K562 (cell line): ENCODE results near the gene FBXO28. TPM values are rescaled to one million over a fixed set of nuclear protein-coding genes. Genes with fewer than 3 reads are reported as not detected.

Experiments
- ATAC-seq: fragments of 200-7000 bp; cut with Tn5 transposase; 3 replicates; pipeline ENCODE4 v1.9.1; 2020; ENCODE audit warnings: moderate library complexity
- BruUV-seq: library from RNA; stranded (reverse); fragments of 400-500 nt; replicated peaks from 2 replicates; lab custom pipeline; 2021; lab: Mats Ljungman, UMichigan
- CTCF ChIA-PET: fragments of 300-600 bp; formaldehyde crosslinking; extraction: SDS; loops from one replicate; lab custom pipeline; 2021; ENCODE audit warnings: low intra/inter-chr PET ratio; lab: Yijun Ruan, JAX
- POLR2A ChIA-PET: fragments of 300-600, 350-650 bp; sonication (Branson Sonifier 250); formaldehyde crosslinking; extraction: SDS; loops from one replicate; lab custom pipeline; 2021; ENCODE audit warnings: antibody characterized with exemption, inconsistent platforms; lab: Yijun Ruan, JAX
- DNase-seq, 4 experiments: peaks; one replicate each; pipeline versions ENCODE4 v3.0.0 to v3.0.0-alpha.2; 2011 to 2018; ENCODE audit warnings: low spot score in 3 of 4, mixed read lengths in 3 of 4; ENCODE audit errors: extremely low read depth in 1 of 4
- FAIRE-seq: peaks from 2 replicates; lab custom pipeline; 2011; peaks lifted over from hg19 to GRCh38; lab: Jason Lieb, UNC
- H2AFZ ChIP-seq: 2 replicates; pipeline ENCODE4 v1.6.0; 2011; ENCODE audit warnings: low read depth, low read length, control low read depth, inconsistent platforms
- H3K27ac ChIP-seq: fragments of 200-600 bp; 3 replicates; pipeline ENCODE4 v1.8.0; 2011; ENCODE audit warnings: low read depth, mild to moderate bottlenecking, control low read depth, inconsistent platforms, low read length, moderate library complexity, mixed read lengths; ENCODE audit errors: extremely low read depth
- H3K27me3 ChIP-seq, 2 experiments: fragments of 300-600 bp in 1 of 2; 2 replicates in 1 of 2; 3 replicates in 1 of 2; pipeline versions ENCODE4 v1.6.0 to v1.8.0; 2011; ENCODE audit warnings: inconsistent platforms in 2 of 2, low read length in 2 of 2, mild to moderate bottlenecking in 1 of 2, mixed read lengths in 1 of 2, moderate library complexity in 1 of 2; ENCODE audit not compliant: control insufficient read depth in 2 of 2, insufficient read depth in 2 of 2
- H3K36me3 ChIP-seq: fragments of 300-600 bp; 3 replicates; pipeline ENCODE4 v1.8.0; 2011; ENCODE audit warnings: mild to moderate bottlenecking, low read length, inconsistent platforms; ENCODE audit not compliant: control insufficient read depth, insufficient read depth
- H3K4me1 ChIP-seq, 2 experiments: fragments of 200-600 bp in 1 of 2; replicated peaks in 1 of 2; 2 replicates in 1 of 2; 3 replicates in 1 of 2; pipeline versions ENCODE4 v1.5.1 to v1.8.0; 2011; ENCODE audit warnings: inconsistent platforms in 2 of 2, low read length in 2 of 2, mild to moderate bottlenecking in 1 of 2, mixed read lengths in 1 of 2, moderate library complexity in 1 of 2; ENCODE audit not compliant: control insufficient read depth in 2 of 2, insufficient read depth in 2 of 2
- H3K4me2 ChIP-seq: 2 replicates; pipeline ENCODE4 v1.6.1; 2011; ENCODE audit warnings: low read length, control low read depth, inconsistent platforms, mixed read lengths; ENCODE audit not compliant: insufficient read depth
- H3K4me3 ChIP-seq: fragments of 200-600 bp; sonication (generic), shearing (Covaris generic); 2 replicates; pipeline ENCODE4 v1.5.1; 2016; ENCODE audit warnings: control low read depth, inconsistent platforms
- H3K79me2 ChIP-seq: fragments of 200-600 bp; 3 replicates; pipeline ENCODE4 v1.8.0; 2011; ENCODE audit warnings: low read length, inconsistent platforms; ENCODE audit not compliant: control insufficient read depth, insufficient read depth
- H3K9ac ChIP-seq, 2 experiments: 2 replicates each; pipeline versions ENCODE4 v1.6.0 to v1.6.1; 2011; ENCODE audit warnings: low read depth in 2 of 2, low read length in 2 of 2, control low read depth in 1 of 2, inconsistent platforms in 1 of 2, mild to moderate bottlenecking in 1 of 2, mixed read lengths in 1 of 2; ENCODE audit not compliant: insufficient read depth in 1 of 2
- H3K9me1 ChIP-seq: one replicate; pipeline ENCODE4 v1.6.0; 2011; ENCODE audit warnings: inconsistent platforms, mild to moderate bottlenecking, low read length, moderate library complexity; ENCODE audit not compliant: control insufficient read depth, insufficient read depth
- H3K9me3 ChIP-seq: replicated peaks from 2 replicates; pipeline ENCODE4 v1.5.1; 2011; ENCODE audit warnings: low read depth, low read length, inconsistent platforms; ENCODE audit not compliant: control insufficient read depth, insufficient read depth
- H4K20me1 ChIP-seq: replicated peaks from 2 replicates; pipeline ENCODE4 v1.6.1; 2011; ENCODE audit warnings: low read length, inconsistent platforms, mixed read lengths; ENCODE audit not compliant: control insufficient read depth, insufficient read depth
- CAMTA2 ChIP-seq: fragments of 250-450 bp; sonication (Bioruptor Pico); conservative IDR thresholded peaks from 2 replicates; pipeline ENCODE4 v1.5.1; 2022
- HMG20B ChIP-seq: fragments of 250-450 bp; sonication (Bioruptor Pico); IDR thresholded peaks from 2 replicates; pipeline ENCODE4 v1.5.0; 2021; ENCODE audit warnings: mild to moderate bottlenecking
- LARP7 ChIP-seq: fragments of 450-650 bp; IDR thresholded peaks from 2 replicates; pipeline ENCODE4 v1.6.1; 2016
- NELFE ChIP-seq: IDR thresholded peaks from 2 replicates; pipeline ENCODE4 v1.6.1; 2011; ENCODE audit warnings: mild to moderate bottlenecking; ENCODE audit not compliant: insufficient read depth, insufficient read length
- OTX1 ChIP-seq: fragments of 450-650 bp; formaldehyde crosslinking; IDR thresholded peaks from 2 replicates; pipeline ENCODE4 v1.4.0; 2022; ENCODE audit warnings: mild to moderate bottlenecking
- POLR3G ChIP-seq: IDR thresholded peaks from 2 replicates; pipeline ENCODE4 v1.6.1; 2011; ENCODE audit not compliant: insufficient read length, insufficient replicate concordance; ENCODE audit errors: extremely low read depth
- PTBP1 ChIP-seq: fragments of 200-400 bp; formaldehyde crosslinking; IDR thresholded peaks from 2 replicates; pipeline ENCODE4 v1.6.1; 2017; ENCODE audit warnings: low read depth, low read length
- SAFB ChIP-seq: fragments of 200-400 bp; formaldehyde crosslinking; IDR thresholded peaks from 2 replicates; pipeline ENCODE4 v1.6.1; 2017; ENCODE audit warnings: low read depth, low read length, borderline replicate concordance
- SMARCA4 ChIP-seq: fragments of 450-650 bp; IDR thresholded peaks from 2 replicates; pipeline ENCODE4 v1.6.1; 2016
- TRIM28 ChIP-seq: fragments of 450-650 bp; IDR thresholded peaks from 2 replicates; pipeline ENCODE4 v1.6.1; 2017
- ZFX ChIP-seq: sonication (generic); formaldehyde crosslinking; IDR thresholded peaks from 2 replicates; pipeline ENCODE4 v1.8.0; 2022; ENCODE audit warnings: mild to moderate bottlenecking, missing genetic modification reagents, moderate library complexity
- ZNF165 ChIP-seq: fragments of 250-450 bp; sonication (Bioruptor Pico); IDR thresholded peaks from 2 replicates; pipeline ENCODE4 v1.4.0; 2020; ENCODE audit warnings: borderline replicate concordance
- in situ Hi-C: fragments of 300-500 bp; cut with MboI; formaldehyde crosslinking; loops from 4 replicates; pipeline ENCODE4 v1.15.0; 2018; ENCODE audit warnings: inconsistent platforms, mixed read lengths
- intact Hi-C: fragments of 100-400 bp; cut with micrococcal nuclease; formaldehyde crosslinking; loops from 2 replicates; pipeline ENCODE4 v1.14.2; 2022
- polyA plus RNA-seq, 8 experiments: library from polyadenylated mRNA; depleted of rRNA in 4 of 8; stranded (reverse) in 5 of 8; unstranded in 3 of 8; fragments of >200 nt; fragmentation: Nextera tagmentation in 2 of 8; fragmentation: Illumina TruSeq in 1 of 8; extraction: Ambion mirVana in 2 of 8; extraction: Trizol in 1 of 8; gene quantifications; 2 replicates each; pipeline versions ENCODE4 v1.2.1 to v1.2.3, GENCODE V29; 2011 to 2014; ENCODE audit warnings: inconsistent platforms in 1 of 8, missing spikeins in 1 of 8
- total RNA-seq, 7 experiments: library from RNA; depleted of rRNA in 6 of 7; stranded (reverse); fragments of >200 nt in 6 of 7; fragmentation: Illumina TruSeq in 2 of 7; extraction: Trizol in 2 of 7; gene quantifications; 2 replicates each; pipeline versions ENCODE4 v1.2.1 to v1.2.3, GENCODE V29; 2011 to 2021; ENCODE audit warnings: low replicate concordance in 1 of 7
- TF ChIP-seq, protein P1 (sequence below): sonication (generic); formaldehyde crosslinking; IDR thresholded peaks from 2 replicates; pipeline ENCODE4 v1.8.0; 2022; ENCODE audit warnings: mild to moderate bottlenecking, missing genetic modification reagents, borderline replicate concordance
- TF ChIP-seq, protein P2 (sequence below): fragments of 450-650 bp; conservative IDR thresholded peaks from 2 replicates; pipeline ENCODE4 v1.6.1; 2016; ENCODE audit warnings: missing genetic modification characterization, low read depth, mild to moderate bottlenecking, control low read depth, missing compliant biosample characterization
- TF ChIP-seq, protein P3 (sequence below), 2 experiments: fragments of 150-350 bp in 1 of 2; IDR thresholded peaks; 2 replicates each; pipeline ENCODE4 v1.6.1; 2012 to 2016; ENCODE audit warnings: low read depth in 2 of 2, low read length in 2 of 2, mild to moderate bottlenecking in 1 of 2, moderate library complexity in 1 of 2
- TF ChIP-seq, protein P4 (sequence below): sonication (generic); formaldehyde crosslinking; IDR thresholded peaks from 2 replicates; pipeline ENCODE4 v1.8.1; 2023; ENCODE audit warnings: mild to moderate bottlenecking, missing genetic modification reagents

Gene FBXO28
- total and polyA plus RNA-seq, 9 of the 15 experiments (the other 6 are each of a cell fraction or from before 2014, with no cell fraction given) = 4.1 to 34.8 (median 25.3) TPM

DNA sequence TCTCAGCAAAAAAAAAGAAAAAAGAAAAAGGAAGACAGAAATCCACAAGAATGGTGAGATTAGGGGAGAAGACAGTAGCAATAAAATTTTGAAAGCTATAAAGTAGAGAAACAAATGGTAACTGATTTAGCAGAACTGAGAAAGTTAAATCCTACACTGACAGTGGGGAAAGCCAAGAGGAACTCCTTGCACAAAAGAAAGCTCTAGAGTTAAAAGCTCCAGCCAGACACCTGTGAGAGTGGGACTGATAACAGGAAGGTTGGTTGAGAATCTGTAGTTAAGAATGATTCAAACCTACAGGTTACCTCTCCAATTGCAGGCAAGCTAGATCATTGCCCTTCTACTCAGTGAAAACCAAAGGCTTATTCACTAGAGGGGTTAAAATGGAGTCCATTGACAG is 23.6 kb downstream of the FBXO28 start:
- intact Hi-C loops = no loop called here
- no peak overlapping the region for H3K4me3 ChIP-seq
- in situ Hi-C loops = no loop called here
- H3K27ac ChIP-seq = no peak overlapping the region
- H3K9ac ChIP-seq = no peak overlapping the region
- H4K20me1 ChIP-seq = no peaks in the 10 kb centered on the region
- FAIRE-seq = no peak
- no peaks in the 10 kb centered on the region for H3K27me3 ChIP-seq
- DNase-seq = no peak
- no peaks in the 10 kb centered on the region for H3K9me3 ChIP-seq
- ATAC-seq = no peak; the same call in 1 of the 3 replicates
- BruUV-seq = TSS peak; percentile 23
- peaks cover 70% of the 10 kb centered on the region for H3K36me3 ChIP-seq
- H3K4me1 ChIP-seq = no peaks in the 10 kb centered on the region
- ChIA-PET POLR2A (interaction anchor here (0.7 to 2.3 kb wide), 3 partner anchors 15 to 220 kb away, joined by 3 to 5 read pairs (median 3); no protein-coding TSS in a partner anchor), CTCF (no interaction called here)
- H3K4me2 ChIP-seq = no peak overlapping the region
- H3K9me1 ChIP-seq = no peaks in the 10 kb centered on the region
- peaks cover 4% of the 10 kb centered on the region; the same call in 1 of the 3 replicates for H3K79me2 ChIP-seq
- H2AFZ ChIP-seq = no peak overlapping the region
- TF ChIP-seq OTX1 (CRISPR knock-in tag) = no peak
- TF ChIP-seq HMG20B (CRISPR knock-in tag) = no peak
- TF ChIP-seq SAFB = no peak
- TF ChIP-seq, protein P1, sequence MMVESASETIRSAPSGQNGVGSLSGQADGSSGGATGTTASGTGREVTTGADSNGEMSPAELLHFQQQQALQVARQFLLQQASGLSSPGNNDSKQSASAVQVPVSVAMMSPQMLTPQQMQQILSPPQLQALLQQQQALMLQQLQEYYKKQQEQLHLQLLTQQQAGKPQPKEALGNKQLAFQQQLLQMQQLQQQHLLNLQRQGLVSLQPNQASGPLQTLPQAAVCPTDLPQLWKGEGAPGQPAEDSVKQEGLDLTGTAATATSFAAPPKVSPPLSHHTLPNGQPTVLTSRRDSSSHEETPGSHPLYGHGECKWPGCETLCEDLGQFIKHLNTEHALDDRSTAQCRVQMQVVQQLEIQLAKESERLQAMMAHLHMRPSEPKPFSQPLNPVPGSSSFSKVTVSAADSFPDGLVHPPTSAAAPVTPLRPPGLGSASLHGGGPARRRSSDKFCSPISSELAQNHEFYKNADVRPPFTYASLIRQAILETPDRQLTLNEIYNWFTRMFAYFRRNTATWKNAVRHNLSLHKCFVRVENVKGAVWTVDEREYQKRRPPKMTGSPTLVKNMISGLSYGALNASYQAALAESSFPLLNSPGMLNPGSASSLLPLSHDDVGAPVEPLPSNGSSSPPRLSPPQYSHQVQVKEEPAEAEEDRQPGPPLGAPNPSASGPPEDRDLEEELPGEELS (CRISPR knock-in tag) = no peak
- no peak for TF ChIP-seq ZFX (CRISPR knock-in tag)
- TF ChIP-seq, protein P2, sequence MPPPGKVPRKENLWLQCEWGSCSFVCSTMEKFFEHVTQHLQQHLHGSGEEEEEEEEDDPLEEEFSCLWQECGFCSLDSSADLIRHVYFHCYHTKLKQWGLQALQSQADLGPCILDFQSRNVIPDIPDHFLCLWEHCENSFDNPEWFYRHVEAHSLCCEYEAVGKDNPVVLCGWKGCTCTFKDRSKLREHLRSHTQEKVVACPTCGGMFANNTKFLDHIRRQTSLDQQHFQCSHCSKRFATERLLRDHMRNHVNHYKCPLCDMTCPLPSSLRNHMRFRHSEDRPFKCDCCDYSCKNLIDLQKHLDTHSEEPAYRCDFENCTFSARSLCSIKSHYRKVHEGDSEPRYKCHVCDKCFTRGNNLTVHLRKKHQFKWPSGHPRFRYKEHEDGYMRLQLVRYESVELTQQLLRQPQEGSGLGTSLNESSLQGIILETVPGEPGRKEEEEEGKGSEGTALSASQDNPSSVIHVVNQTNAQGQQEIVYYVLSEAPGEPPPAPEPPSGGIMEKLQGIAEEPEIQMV (tag) = no peak
- no peak for TF ChIP-seq ZNF165 (CRISPR knock-in tag)
- no peak for TF ChIP-seq TRIM28
- no peak for TF ChIP-seq POLR3G
- TF ChIP-seq, protein P3, sequence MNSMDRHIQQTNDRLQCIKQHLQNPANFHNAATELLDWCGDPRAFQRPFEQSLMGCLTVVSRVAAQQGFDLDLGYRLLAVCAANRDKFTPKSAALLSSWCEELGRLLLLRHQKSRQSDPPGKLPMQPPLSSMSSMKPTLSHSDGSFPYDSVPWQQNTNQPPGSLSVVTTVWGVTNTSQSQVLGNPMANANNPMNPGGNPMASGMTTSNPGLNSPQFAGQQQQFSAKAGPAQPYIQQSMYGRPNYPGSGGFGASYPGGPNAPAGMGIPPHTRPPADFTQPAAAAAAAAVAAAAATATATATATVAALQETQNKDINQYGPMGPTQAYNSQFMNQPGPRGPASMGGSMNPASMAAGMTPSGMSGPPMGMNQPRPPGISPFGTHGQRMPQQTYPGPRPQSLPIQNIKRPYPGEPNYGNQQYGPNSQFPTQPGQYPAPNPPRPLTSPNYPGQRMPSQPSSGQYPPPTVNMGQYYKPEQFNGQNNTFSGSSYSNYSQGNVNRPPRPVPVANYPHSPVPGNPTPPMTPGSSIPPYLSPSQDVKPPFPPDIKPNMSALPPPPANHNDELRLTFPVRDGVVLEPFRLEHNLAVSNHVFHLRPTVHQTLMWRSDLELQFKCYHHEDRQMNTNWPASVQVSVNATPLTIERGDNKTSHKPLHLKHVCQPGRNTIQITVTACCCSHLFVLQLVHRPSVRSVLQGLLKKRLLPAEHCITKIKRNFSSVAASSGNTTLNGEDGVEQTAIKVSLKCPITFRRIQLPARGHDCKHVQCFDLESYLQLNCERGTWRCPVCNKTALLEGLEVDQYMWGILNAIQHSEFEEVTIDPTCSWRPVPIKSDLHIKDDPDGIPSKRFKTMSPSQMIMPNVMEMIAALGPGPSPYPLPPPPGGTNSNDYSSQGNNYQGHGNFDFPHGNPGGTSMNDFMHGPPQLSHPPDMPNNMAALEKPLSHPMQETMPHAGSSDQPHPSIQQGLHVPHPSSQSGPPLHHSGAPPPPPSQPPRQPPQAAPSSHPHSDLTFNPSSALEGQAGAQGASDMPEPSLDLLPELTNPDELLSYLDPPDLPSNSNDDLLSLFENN (IDR thresholded peaks at IDR 0.05; ENCODE audit: low read depth in 2 of 2, low read length in 2 of 2) = no peak
- no peak for TF ChIP-seq SMARCA4
- TF ChIP-seq NELFE = no peak
- TF ChIP-seq, protein P4, sequence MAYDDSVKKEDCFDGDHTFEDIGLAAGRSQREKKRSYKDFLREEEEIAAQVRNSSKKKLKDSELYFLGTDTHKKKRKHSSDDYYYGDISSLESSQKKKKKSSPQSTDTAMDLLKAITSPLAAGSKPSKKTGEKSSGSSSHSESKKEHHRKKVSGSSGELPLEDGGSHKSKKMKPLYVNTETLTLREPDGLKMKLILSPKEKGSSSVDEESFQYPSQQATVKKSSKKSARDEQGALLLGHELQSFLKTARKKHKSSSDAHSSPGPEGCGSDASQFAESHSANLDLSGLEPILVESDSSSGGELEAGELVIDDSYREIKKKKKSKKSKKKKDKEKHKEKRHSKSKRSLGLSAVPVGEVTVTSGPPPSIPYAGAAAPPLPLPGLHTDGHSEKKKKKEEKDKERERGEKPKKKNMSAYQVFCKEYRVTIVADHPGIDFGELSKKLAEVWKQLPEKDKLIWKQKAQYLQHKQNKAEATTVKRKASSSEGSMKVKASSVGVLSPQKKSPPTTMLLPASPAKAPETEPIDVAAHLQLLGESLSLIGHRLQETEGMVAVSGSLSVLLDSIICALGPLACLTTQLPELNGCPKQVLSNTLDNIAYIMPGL = no peak
- no peak for TF ChIP-seq CAMTA2 (CRISPR knock-in tag)
- TF ChIP-seq PTBP1 = no peak
- no peak for TF ChIP-seq LARP7
